HG02885 (cell line): ENCODE results near the gene CAMK2N2.

Experiments
- ATAC-seq: cut with Tn5 transposase; IDR thresholded peaks from one replicate; pipeline ENCODE4 v1.9.1; 2021; ENCODE audit warnings: mild to moderate bottlenecking; ENCODE audit not compliant: unreplicated experiment, poor library complexity

CAMK2N2 gene

DNA sequence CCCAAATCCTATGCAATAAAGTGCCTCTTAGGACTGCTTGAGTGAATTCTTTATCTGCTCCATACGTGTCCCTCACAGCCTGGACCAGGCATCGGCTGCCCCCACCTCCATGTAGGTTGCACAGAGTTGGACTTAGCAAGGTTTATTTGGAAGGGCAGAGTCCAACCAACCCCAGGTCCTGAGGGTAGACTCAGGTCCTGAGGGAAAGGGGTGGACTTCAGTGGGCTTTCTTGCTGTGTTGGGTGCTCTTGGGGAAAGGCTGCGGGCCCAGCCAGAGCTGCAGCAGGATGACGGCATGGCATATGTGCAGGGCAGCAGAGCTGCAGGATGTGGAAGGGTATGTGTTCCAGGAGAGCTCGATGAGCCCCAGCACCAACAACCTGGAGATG is 19.1 kb downstream of the CAMK2N2 start:
- no peak for ATAC-seq

GRCh38 chr3:184241447-184242296 is 19.7 kb downstream of the CAMK2N2 start:
- ATAC-seq: no peak

GRCh38 chr3:184241141-184241446 is 20.3 kb downstream of the CAMK2N2 start:
- ATAC-seq: no peak

- no peak for ATAC-seq
Measured at GRCh38 chr3:184240384-184241140, 20.8 kb downstream of the CAMK2N2 start.

GRCh38 chr3:184239708-184240107 is 21.6 kb downstream of the CAMK2N2 start:
- ATAC-seq: no peak

GRCh38 chr3:184239221-184239620 is 22.1 kb downstream of the CAMK2N2 start:
- ATAC-seq: no peak

- ATAC-seq: no peak
Measured at GRCh38 chr3:184238246-184238818, 23.0 kb downstream of the CAMK2N2 start.

- ATAC-seq: no peak
Measured at GRCh38 chr3:184237807-184238206, 23.5 kb downstream of the CAMK2N2 start.

GRCh38 chr3:184237211-184237610 is 24.1 kb downstream of the CAMK2N2 start:
- ATAC-seq: no peak

DNA sequence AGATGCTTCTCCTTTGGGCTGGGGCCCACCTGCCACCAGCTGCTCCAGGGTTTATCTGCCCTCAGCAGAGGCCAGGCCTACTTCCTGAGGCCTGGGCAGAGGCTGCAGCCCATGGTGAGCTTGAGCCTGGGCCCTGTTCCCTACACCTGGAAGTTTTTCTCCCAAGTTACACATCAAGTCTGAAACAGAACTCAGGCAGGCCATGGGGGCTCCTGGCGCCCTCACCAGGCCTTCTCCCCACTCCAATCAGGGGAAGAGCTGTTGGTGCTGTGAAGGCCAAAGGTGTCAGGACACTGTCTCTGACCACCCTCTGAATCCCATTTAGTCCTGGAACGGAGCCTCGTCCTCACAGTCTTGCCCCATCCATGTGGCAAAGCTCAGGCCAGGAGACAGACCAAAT is 24.7 kb downstream of the CAMK2N2 start:
- ATAC-seq: no peak

GRCh38 chr3:184236033-184236410 is 25.3 kb downstream of the CAMK2N2 start:
- ATAC-seq: no peak

DNA sequence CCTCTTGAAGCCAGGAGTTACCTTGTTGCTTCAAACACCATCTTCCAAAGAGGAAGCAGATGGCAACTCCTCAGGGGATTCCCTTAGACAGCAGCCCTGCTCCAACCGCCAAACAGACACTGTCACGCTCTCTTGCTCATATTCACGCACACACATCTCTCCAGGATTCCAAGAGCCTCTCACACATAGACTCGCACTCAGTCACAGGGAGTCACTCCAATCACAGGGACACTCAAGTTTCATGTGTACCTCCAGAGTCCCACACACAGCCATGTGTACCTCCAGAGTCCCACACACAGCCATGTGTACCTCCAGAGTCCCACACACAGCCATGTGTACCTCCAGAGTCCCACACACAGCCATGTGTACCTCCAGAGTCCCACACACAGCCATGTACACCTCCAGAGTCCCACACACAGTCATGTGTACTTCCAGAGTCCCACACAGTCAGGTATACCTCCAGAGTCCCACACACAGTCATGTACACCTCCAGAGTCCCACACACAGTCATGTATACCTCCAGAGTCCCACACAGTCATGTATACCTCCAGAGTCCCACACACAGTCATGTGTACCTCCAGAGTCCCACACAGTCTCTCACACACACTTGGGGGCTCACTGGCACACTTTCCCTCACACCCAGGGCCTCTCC is 25.8 kb downstream of the CAMK2N2 start:
- ATAC-seq: no peak

DNA sequence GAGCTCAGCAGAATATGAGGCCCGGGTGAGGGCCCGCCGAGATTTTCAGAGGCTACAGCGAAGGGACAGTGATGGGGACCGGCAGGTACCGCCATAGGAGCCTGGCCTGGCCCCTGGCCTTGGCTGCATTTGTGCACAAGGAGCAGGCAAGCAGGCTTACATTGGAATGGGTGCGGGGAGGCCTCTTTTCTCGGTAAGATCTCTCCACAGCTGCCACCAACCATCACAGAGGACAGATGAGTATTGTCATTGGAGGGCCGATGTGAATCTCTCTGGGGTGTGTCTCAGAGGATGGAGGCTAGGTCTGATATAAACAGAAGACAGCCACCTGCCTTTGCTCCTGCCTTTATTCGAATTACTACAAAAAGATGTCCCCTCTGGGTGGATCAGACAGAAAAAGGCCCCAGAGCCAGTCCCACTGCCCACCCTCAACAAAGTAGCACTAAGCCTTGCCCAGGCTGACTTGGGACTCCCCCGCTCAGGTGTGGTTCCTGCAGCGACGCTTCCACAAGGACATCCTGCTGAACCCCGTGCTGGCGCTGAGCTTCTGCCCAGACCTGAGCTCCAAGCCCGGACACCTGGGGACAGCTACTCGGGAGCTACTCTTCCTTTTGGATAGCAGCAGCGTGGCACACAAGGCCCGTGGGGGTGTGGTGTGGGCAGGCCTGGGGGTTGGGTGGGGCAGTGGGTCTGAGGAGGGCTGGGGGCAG is 26.5 kb downstream of the CAMK2N2 start:
- no peak for ATAC-seq

GRCh38 chr3:184234224-184234623 is 27.1 kb downstream of the CAMK2N2 start:
- no peak for ATAC-seq

- no peak for ATAC-seq
Measured at GRCh38 chr3:184233127-184233843, 28.1 kb downstream of the CAMK2N2 start.

GRCh38 chr3:184231671-184232070 is 29.7 kb downstream of the CAMK2N2 start:
- no peak for ATAC-seq

DNA sequence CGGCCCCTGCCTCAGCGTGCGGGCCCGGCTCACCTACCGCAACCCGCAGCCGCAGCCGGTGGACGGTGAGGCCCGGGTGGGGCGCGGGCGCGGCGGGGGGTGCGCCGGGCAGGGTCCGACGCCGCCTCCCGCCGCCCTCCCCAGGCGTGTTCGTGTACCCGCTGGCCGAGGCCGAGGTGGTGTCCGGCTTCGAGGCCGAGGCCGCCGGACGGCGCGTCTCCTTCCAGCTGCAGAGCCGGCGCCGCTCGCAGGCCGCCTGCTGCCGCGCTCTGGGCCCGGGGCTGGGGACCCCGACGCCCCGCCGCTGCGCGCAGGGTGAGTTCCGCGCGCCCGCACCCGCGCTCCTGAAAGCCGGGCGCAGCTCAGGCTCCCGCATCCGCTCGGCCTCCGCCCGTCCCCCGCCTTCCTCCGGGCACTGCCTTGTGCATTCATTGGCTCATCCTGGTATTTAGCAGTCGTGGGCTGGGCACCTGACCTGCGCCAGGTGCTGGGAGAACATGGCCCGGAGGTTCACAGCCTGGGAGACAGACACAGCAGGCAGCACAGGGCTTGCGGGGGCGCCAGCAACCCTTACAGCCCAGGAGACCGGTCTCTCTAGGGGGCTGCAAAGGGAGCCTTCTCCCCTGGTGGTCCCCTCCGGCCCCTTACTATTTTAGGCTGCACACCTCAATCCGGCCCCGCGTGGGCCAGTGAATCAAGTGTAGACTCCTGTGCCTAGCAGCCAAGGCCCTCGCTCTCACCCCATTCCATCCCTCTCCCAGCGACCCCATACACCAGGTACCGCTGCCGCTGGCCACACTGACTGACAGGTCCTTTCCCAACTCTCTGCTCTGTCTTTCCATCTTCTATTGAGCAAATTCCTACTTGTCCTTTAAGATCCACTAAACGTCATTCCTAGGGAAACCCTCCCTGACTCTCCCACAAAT is 30.5 kb downstream of the CAMK2N2 start:
- no peak for ATAC-seq

DNA sequence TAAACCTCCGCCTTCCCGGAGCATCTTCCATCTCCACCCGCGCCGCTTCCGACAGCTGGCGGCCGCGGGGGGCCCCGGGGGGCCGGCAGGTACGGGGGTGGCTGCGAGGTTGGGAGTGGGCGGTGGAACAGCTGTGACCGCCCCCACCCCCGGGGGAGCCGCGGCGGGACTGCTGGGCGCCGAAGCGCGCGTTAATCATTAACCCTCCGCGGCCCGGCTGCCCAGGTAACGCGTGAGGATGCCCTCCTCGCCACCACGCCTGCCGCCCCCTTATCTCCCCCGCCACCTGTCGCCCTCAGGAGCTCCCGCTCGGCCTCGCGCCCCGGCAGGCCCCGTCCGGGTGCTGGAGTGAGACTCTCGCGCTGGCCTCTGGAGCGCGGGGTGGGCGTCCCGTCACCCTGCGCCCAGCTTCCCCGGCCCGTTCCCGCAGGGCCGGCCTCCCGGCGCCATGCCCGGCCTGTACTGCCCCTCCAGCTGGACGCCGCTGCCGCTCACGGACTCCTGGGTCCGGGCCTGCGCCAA is 31.2 kb downstream of the CAMK2N2 start:
- ATAC-seq: no peak
